ENCODE results near the gene BMP7.

Gene BMP7

GRCh38 chr20:57123504-57123903, 142.9 kb downstream of the BMP7 start:
- H3K9me3 ChIP-seq (ENCODE audit: control insufficient read depth, low read length) = no peaks in the 10 kb centered on the region
- no peak overlapping the region for H3K27ac ChIP-seq (ENCODE audit: insufficient read depth, low read length, poor library complexity, severe bottlenecking)
- no peak overlapping the region for H3K4me3 ChIP-seq (ENCODE audit: insufficient read depth, low read depth, low read length, poor library complexity, severe bottlenecking)
- H3K36me3 ChIP-seq (ENCODE audit: control insufficient read depth, insufficient read depth, low read length) = no peaks in the 10 kb centered on the region
- no peaks in the 10 kb centered on the region for H3K4me1 ChIP-seq (ENCODE audit: control insufficient read depth, insufficient read depth, low read length, poor library complexity, severe bottlenecking)
- no peak for DNase-seq
- H3K27me3 ChIP-seq (replicated peaks; ENCODE audit: control insufficient read depth, insufficient read depth, low read length, poor library complexity, severe bottlenecking) = no peaks in the 10 kb centered on the region

GRCh38 chr20:57122536-57123489, 143.6 kb downstream of the BMP7 start:
- Histone ChIP-seq H3K4me1 (ENCODE audit: control insufficient read depth, insufficient read depth, low read length, poor library complexity, severe bottlenecking) (no peaks in the 10 kb centered on the region), H3K27ac (ENCODE audit: insufficient read depth, low read length, poor library complexity, severe bottlenecking) (no peak overlapping the region), H3K4me3 (ENCODE audit: insufficient read depth, low read depth, low read length, poor library complexity, severe bottlenecking) (no peak overlapping the region), H3K36me3 (ENCODE audit: control insufficient read depth, insufficient read depth, low read length) (no peaks in the 10 kb centered on the region), H3K9me3 (ENCODE audit: control insufficient read depth, low read length) (no peaks in the 10 kb centered on the region), H3K27me3 (replicated peaks; ENCODE audit: control insufficient read depth, insufficient read depth, low read length, poor library complexity, severe bottlenecking) (no peaks in the 10 kb centered on the region)
- no peak for DNase-seq

- Histone ChIP-seq H3K36me3 (ENCODE audit: control insufficient read depth, insufficient read depth, low read length) (no peaks in the 10 kb centered on the region), H3K27ac (ENCODE audit: insufficient read depth, low read length, poor library complexity, severe bottlenecking) (no peak overlapping the region), H3K4me1 (ENCODE audit: control insufficient read depth, insufficient read depth, low read length, poor library complexity, severe bottlenecking) (no peaks in the 10 kb centered on the region), H3K27me3 (replicated peaks; ENCODE audit: control insufficient read depth, insufficient read depth, low read length, poor library complexity, severe bottlenecking) (no peaks in the 10 kb centered on the region), H3K9me3 (ENCODE audit: control insufficient read depth, low read length) (no peaks in the 10 kb centered on the region), H3K4me3 (ENCODE audit: insufficient read depth, low read depth, low read length, poor library complexity, severe bottlenecking) (no peak overlapping the region)
- no peak for DNase-seq
These were observed 147.5 kb downstream of the BMP7 start for GRCh38 chr20:57118964-57119363.
